GM23338 (cell line): ENCODE results near the gene SPATA1. TPM values are rescaled to one million over a fixed set of nuclear protein-coding genes. Genes with fewer than 3 reads are reported as not detected.

Experiments
- polyA plus RNA-seq: library from polyadenylated mRNA; unstranded; fragments of >200 nt; fragmentation: Nextera tagmentation; extraction: Ambion mirVana; gene quantifications from 2 replicates; pipeline ENCODE4 v1.2.1, GENCODE V29; 2016
- total RNA-seq: library from RNA; depleted of rRNA; stranded (reverse); fragments of >200 nt; shearing (Covaris generic); gene quantifications from 2 replicates; pipeline ENCODE4 v1.2.3, GENCODE V29; 2014; rRNA removed

Gene SPATA1
- total and polyA plus RNA-seq, 2 experiments from 2014 or later = 3.3 TPM; not detected in 1

Other genes starting within 250 kb of the SPATA1 start
- 3.6 and 4.7 TPM in 2 replicates for gene SAMD13, start 204.7 kb upstream of the SPATA1 start, total RNA-seq
- 2.1 and 2.5 TPM in 2 replicates for gene SAMD13, start 204.7 kb upstream of the SPATA1 start, polyA plus RNA-seq
- not detected in 2 replicates for gene DNASE2B, start 107.9 kb upstream of the SPATA1 start, total RNA-seq
- gene DNASE2B, start 107.9 kb upstream of the SPATA1 start, polyA plus RNA-seq = not detected in 2 replicates
- 56.4 and 62.6 TPM in 2 replicates for gene RPF1, start 27.1 kb upstream of the SPATA1 start, total RNA-seq
- 57.1 and 58.9 TPM in 2 replicates for gene RPF1, start 27.1 kb upstream of the SPATA1 start, polyA plus RNA-seq
- 71.5 and 95.9 TPM in 2 replicates for gene GNG5, start 195 bp downstream of the SPATA1 start, total RNA-seq
- 674 and 728 TPM in 2 replicates for gene GNG5, start 195 bp downstream of the SPATA1 start, polyA plus RNA-seq
- 5.1 and 5.2 TPM in 2 replicates for gene CTBS, start 68.1 kb downstream of the SPATA1 start, total RNA-seq
- 2.9 and 4.3 TPM in 2 replicates for gene CTBS, start 68.1 kb downstream of the SPATA1 start, polyA plus RNA-seq
- gene SSX2IP, start 184.1 kb downstream of the SPATA1 start, total RNA-seq = 27.5 and 28.4 TPM in 2 replicates
- 20.1 and 23.2 TPM in 2 replicates for gene SSX2IP, start 184.1 kb downstream of the SPATA1 start, polyA plus RNA-seq